Measurements from ENCODE around the gene DYNLRB1.
"Not testable (repeated sequence)": the region's sequence is repeated elsewhere in the genome, so short reads cannot be mapped to it uniquely, and the experiment has no call there.

DNA sequence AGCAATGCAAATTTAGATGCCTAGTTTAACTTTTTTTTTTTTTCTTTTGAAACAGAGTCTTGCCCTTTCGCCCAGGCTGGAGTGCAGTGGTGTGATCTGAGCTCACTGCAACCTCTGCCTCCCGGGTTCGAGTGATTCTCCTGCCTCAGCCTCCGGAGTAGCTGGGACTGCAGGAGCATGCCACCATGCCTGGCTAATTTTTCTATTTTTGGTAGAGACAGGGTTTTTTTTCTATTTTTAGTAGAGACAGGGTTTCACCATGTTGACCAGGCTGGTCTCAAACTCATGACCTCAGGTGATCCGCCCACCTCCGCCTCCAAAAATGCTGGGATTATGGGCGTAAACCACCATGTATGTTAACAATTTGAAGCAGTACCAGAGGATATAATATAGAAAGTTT lies 2.6 kb downstream of the DYNLRB1 start:
- TF ChIP-seq, protein P1, sequence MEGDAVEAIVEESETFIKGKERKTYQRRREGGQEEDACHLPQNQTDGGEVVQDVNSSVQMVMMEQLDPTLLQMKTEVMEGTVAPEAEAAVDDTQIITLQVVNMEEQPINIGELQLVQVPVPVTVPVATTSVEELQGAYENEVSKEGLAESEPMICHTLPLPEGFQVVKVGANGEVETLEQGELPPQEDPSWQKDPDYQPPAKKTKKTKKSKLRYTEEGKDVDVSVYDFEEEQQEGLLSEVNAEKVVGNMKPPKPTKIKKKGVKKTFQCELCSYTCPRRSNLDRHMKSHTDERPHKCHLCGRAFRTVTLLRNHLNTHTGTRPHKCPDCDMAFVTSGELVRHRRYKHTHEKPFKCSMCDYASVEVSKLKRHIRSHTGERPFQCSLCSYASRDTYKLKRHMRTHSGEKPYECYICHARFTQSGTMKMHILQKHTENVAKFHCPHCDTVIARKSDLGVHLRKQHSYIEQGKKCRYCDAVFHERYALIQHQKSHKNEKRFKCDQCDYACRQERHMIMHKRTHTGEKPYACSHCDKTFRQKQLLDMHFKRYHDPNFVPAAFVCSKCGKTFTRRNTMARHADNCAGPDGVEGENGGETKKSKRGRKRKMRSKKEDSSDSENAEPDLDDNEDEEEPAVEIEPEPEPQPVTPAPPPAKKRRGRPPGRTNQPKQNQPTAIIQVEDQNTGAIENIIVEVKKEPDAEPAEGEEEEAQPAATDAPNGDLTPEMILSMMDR (IDR thresholded peaks at IDR 0.05; ENCODE audit: low read depth, low read length): not testable (repeated sequence)
- TF ChIP-seq, protein P2, sequence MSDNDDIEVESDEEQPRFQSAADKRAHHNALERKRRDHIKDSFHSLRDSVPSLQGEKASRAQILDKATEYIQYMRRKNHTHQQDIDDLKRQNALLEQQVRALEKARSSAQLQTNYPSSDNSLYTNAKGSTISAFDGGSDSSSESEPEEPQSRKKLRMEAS (IDR thresholded peaks at IDR 0.05; ENCODE audit: low read depth, low read length): not testable (repeated sequence)

Data from NB4 (cell line).